Measurements from ENCODE around the gene ZP3. TPM values are rescaled to one million over a fixed set of nuclear protein-coding genes. Genes with fewer than 3 reads are reported as not detected.
"Not testable (repeated sequence)": the region's sequence is repeated elsewhere in the genome, so short reads cannot be mapped to it uniquely, and the experiment has no call there.

ZP3 gene
- total and polyA plus RNA-seq, 2 experiments from 2014 or later: 0.77 to 2.4 TPM

DNA sequence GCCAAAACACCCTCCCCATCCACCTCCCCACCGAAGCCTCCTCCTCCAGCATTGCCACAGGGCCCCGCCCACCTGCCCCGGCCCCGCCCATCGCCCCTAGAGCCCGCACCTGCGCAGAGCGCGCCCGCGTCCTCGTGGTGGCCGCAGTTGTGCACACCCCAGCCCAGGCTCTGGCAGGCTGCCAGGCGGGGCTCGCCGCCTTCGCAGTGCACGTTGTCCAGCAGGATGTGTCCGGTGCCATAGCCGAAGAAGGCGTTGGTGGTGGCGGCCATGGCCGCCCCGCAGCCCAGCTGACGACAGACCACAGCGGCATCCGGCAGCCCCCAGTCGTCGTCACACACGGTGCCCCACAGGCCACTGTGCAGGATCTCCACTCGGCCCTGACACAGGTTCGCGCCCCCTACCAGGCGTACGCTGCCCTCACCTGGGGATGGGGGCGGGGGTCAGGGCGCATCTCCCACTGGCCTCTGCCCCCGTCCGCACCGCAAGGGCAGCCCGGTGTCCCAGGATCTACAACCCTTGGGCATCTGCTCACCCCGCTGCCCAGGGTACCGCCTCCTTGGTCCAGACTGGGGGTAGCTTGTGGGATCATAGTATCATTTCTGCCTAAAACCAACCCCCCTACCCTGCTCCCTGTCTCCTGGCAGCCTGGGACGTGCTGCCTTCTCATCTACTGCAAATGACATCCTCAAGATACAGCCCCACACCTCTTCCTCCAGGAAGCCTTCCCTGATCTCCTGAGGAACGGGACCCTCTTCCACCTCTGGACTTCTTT lies 27.2 kb upstream of the ZP3 start:
- TF ChIP-seq, protein P1, sequence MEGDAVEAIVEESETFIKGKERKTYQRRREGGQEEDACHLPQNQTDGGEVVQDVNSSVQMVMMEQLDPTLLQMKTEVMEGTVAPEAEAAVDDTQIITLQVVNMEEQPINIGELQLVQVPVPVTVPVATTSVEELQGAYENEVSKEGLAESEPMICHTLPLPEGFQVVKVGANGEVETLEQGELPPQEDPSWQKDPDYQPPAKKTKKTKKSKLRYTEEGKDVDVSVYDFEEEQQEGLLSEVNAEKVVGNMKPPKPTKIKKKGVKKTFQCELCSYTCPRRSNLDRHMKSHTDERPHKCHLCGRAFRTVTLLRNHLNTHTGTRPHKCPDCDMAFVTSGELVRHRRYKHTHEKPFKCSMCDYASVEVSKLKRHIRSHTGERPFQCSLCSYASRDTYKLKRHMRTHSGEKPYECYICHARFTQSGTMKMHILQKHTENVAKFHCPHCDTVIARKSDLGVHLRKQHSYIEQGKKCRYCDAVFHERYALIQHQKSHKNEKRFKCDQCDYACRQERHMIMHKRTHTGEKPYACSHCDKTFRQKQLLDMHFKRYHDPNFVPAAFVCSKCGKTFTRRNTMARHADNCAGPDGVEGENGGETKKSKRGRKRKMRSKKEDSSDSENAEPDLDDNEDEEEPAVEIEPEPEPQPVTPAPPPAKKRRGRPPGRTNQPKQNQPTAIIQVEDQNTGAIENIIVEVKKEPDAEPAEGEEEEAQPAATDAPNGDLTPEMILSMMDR (IDR thresholded peaks at IDR 0.05; ENCODE audit: low read depth, low read length): no peak
- peak; percentile 47 to 78 for DNase-seq (ENCODE audit: low read depth in 1 of 2, low spot score in 1 of 2)
- H3K27ac ChIP-seq: no peak overlapping the region
- H3K27me3 ChIP-seq: no peaks in the 10 kb centered on the region
- H3K4me3 ChIP-seq: no peak overlapping the region
- no peaks in the 10 kb centered on the region for H3K36me3 ChIP-seq
- no peaks in the 10 kb centered on the region for H3K9me3 ChIP-seq (ENCODE audit: low read depth)
- no peaks in the 10 kb centered on the region for H3K4me1 ChIP-seq (ENCODE audit: low read depth)

DNA sequence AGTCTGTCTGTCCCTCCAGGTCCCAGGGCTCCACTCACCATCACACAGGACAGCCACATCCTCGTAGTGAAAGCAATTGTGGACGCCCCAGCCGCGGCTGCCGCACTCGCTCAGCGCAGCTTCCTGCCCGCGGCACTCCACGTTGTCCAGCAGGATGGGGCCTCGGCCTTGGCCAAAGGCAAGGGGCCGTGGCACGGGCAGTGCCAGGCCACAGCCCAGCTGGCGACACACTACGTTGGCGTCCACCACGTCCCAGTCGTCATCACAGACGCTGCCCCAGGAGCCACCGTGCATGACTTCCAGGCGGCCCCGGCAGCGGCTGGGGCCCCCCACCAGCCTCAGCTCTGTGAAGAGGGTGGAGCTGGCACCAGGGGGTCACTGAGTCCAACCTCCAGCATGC lies 24.5 kb upstream of the ZP3 start:
- Histone ChIP-seq H3K4me1 (ENCODE audit: low read depth) (no peaks in the 10 kb centered on the region), H3K36me3 (no peaks in the 10 kb centered on the region), H3K27me3 (no peaks in the 10 kb centered on the region), H3K9me3 (ENCODE audit: low read depth) (no peaks in the 10 kb centered on the region), H3K27ac (no peak overlapping the region), H3K4me3 (no peak overlapping the region)
- TF ChIP-seq, protein P1 (IDR thresholded peaks at IDR 0.05; ENCODE audit: low read depth, low read length): no peak
- DNase-seq (ENCODE audit: low read depth in 1 of 2, low spot score in 1 of 2): no peak

DNA sequence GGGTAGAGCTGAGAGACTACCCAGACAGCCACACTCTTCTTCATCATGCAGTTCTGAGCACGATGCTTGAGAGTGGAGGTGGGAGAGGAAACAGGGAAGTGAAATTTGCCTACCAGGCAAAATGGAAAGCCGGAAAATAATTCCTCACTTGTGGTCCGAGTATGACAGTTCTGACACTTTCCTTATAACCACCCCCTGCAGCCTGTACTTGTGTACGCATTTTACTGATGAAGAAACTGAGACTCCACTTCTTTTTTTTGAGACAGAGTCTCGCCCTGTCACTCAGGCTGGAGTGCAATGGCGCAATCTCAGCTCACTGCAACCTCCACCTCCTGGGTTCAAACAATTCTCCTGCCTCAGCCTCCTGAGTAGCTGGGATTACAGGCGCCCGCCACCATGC lies 21.7 kb upstream of the ZP3 start:
- H3K27me3 ChIP-seq, H3K4me3 ChIP-seq: not testable (repeated sequence)

DNA sequence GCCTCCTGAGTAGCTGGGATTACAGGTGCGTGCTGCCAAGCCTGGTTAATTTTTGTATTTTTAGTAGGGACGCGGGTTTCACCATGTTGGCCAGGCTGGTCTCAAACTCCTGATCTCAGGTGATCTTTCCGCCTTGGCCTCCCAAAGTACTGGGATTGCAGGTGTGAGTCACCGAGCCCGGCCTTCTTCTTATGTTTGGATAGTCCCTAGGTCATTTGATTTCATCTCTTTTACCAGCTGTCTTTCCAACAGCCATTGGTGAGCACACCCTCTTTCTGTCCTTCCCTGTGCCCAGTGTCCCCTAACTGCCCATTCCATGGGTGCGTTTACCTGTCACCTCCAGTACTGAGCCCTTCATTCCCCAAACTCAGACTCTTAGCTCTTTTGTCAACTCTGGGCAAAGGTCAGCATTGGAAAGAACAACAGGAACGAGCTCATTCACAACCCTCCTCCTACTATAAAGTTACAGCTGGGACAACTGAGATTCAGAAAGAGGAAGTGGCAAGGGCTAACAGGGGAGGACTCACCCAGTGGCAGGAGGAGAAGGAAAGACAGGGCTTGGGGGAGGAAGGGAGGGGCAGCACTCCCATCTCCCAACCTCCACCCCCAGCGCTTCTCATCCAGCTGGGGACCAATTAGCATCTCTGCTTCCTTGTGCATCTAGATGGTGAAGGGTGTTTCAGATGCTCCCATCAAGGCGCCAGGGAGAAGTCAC lies 20.8 kb upstream of the ZP3 start:
- Histone ChIP-seq H3K36me3 (no peaks in the 10 kb centered on the region), H3K27ac (no peak overlapping the region), H3K4me3 (no peak overlapping the region), H3K9me3 (ENCODE audit: low read depth) (no peaks in the 10 kb centered on the region), H3K27me3 (no peaks in the 10 kb centered on the region), H3K4me1 (ENCODE audit: low read depth) (no peaks in the 10 kb centered on the region)
- TF ChIP-seq, protein P1 (IDR thresholded peaks at IDR 0.05; ENCODE audit: low read depth, low read length): no peak
- DNase-seq (ENCODE audit: low read depth in 1 of 2, low spot score in 1 of 2): no peak

More for the DNA sequence above, 21.7 kb upstream of the ZP3 start:
- not testable (repeated sequence) for H3K9me3 ChIP-seq (ENCODE audit: low read depth); DNase-seq (ENCODE audit: low read depth in 1 of 2, low spot score in 1 of 2); H3K27ac ChIP-seq; H3K4me1 ChIP-seq (ENCODE audit: low read depth); H3K36me3 ChIP-seq

DNA sequence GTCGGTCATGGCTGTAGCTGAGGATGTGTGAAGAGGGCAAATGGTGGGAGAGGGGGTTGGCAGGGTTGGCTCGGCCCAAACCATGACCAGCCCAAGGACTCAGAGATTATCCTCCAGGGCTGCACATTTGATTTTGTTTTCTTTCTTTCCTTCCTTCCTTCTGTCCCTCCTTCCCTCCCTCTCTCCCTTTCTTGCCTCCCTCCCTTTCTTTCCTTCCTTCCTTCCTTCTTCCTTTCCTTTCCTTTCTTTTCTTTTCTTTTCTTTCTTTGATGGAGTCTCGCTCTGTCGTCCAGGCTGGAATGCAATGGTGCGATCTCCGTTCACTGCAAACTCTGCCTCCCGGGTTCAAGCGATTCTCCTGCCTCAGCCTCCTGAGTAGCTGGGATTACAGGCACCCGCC lies 19.0 kb upstream of the ZP3 start:
- Histone ChIP-seq H3K9me3 (ENCODE audit: low read depth) (no peaks in the 10 kb centered on the region), H3K4me1 (ENCODE audit: low read depth) (no peaks in the 10 kb centered on the region)
- TF ChIP-seq, protein P1 (IDR thresholded peaks at IDR 0.05; ENCODE audit: low read depth, low read length): no peak

DNA sequence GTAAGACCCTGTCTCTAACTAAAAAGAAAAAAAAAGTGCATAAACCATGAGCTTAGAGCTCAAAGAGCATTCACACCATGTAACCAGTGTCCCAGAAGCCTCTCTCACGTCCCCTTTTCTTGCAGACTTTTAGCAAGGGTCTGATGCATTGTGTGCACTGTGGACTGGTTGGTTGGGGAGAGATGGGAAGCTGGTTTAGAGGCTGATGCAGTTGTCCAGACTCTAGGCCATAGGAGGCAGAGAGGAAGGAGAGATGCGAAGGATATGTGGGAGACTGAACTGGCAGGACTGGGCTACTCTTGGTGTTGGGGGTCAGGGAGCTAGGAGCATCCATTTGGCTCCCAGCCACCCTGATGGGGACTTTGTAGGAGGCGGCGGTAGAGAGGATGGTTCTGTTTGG lies 17.0 kb upstream of the ZP3 start:
- Histone ChIP-seq H3K4me1 (ENCODE audit: low read depth) (no peaks in the 10 kb centered on the region), H3K27ac (no peak overlapping the region), H3K9me3 (ENCODE audit: low read depth) (no peaks in the 10 kb centered on the region), H3K36me3 (no peaks in the 10 kb centered on the region), H3K27me3 (no peaks in the 10 kb centered on the region), H3K4me3 (no peak overlapping the region)
- DNase-seq (ENCODE audit: low read depth in 1 of 2, low spot score in 1 of 2): no peak
- TF ChIP-seq, protein P1 (IDR thresholded peaks at IDR 0.05; ENCODE audit: low read depth, low read length): no peak

More for the DNA sequence above, 19.0 kb upstream of the ZP3 start:
- Histone ChIP-seq H3K27ac (no peak overlapping the region), H3K4me3 (no peak overlapping the region), H3K27me3 (no peaks in the 10 kb centered on the region), H3K36me3 (no peaks in the 10 kb centered on the region)
- DNase-seq (ENCODE audit: low read depth in 1 of 2, low spot score in 1 of 2): no peak

All from cardiac muscle cell (in vitro differentiated cells and primary cell).